GM12878 (cell line): ENCODE results near the gene PHACTR1. TPM values are rescaled to one million over a fixed set of nuclear protein-coding genes. Genes with fewer than 3 reads are reported as not detected.
A peak's percentile ranks its signal among the peaks of the same experiment; 100 is the strongest.

ENCODE experiments used
- ATAC-seq: fragments of 200-7000 bp; cut with Tn5 transposase; 3 replicates; pipeline ENCODE4 v1.9.1; 2020; ENCODE audit warnings: mild to moderate bottlenecking, moderate library complexity
- BruUV-seq: library from RNA; stranded (reverse); fragments of 400-500 nt; replicated peaks from 2 replicates; lab custom pipeline; 2021; lab: Mats Ljungman, UMichigan
- CTCF ChIA-PET: fragments of 300-600 bp; sonication (Branson Sonifier 250); formaldehyde crosslinking; extraction: SDS; loops from one replicate; lab custom pipeline; 2021; ENCODE audit warnings: inconsistent platforms; lab: Yijun Ruan, JAX
- POLR2A ChIA-PET: fragments of 350-600 bp; formaldehyde crosslinking; extraction: SDS; loops from one replicate; lab custom pipeline; 2021; ENCODE audit warnings: inconsistent platforms; lab: Charles Lee
- RAD21 ChIA-PET: fragments of 300-600 bp; sonication (Branson Sonifier 250); formaldehyde crosslinking; loops from one replicate; lab custom pipeline; 2023; ENCODE audit warnings: antibody characterized with exemption; ENCODE audit not compliant: unreplicated experiment; lab: Charles Lee
- SMC1A ChIA-PET: fragments of 300-600 bp; sonication (Branson Sonifier 250); formaldehyde crosslinking; loops from one replicate; lab custom pipeline; 2023; ENCODE audit not compliant: unreplicated experiment, uncharacterized antibody; lab: Charles Lee
- DNase-seq: peaks from one replicate; pipeline ENCODE4 v3.0.0-alpha.2; 2011; ENCODE audit warnings: low read depth, low spot score
- FAIRE-seq: peaks from 3 replicates; lab custom pipeline; 2011; peaks lifted over from hg19 to GRCh38; lab: Jason Lieb, UNC
- H2AFZ ChIP-seq: 2 replicates; pipeline ENCODE4 v1.6.0; 2011; ENCODE audit warnings: low read depth, low read length, control low read depth; ENCODE audit not compliant: control insufficient read depth
- H3K27ac ChIP-seq: 2 replicates; pipeline ENCODE4 v1.5.1; 2011; ENCODE audit warnings: control low read depth; ENCODE audit not compliant: control insufficient read depth, insufficient read depth
- H3K27me3 ChIP-seq, 2 experiments: replicated peaks in 1 of 2; 2 replicates each; pipeline versions ENCODE4 v1.6.0 to v1.6.1; 2011; ENCODE audit warnings: low read length in 1 of 2; ENCODE audit not compliant: control insufficient read depth in 2 of 2, insufficient read depth in 2 of 2
- H3K36me3 ChIP-seq, 2 experiments: 2 replicates each; pipeline ENCODE4 v1.5.1; 2011; ENCODE audit warnings: low read length in 1 of 2; ENCODE audit not compliant: control insufficient read depth in 2 of 2, insufficient read depth in 2 of 2
- H3K4me1 ChIP-seq: 2 replicates; pipeline ENCODE4 v1.6.1; 2011; ENCODE audit warnings: mild to moderate bottlenecking, low read length, moderate library complexity, mixed read lengths; ENCODE audit not compliant: control insufficient read depth, insufficient read depth
- H3K4me2 ChIP-seq: 2 replicates; pipeline ENCODE4 v1.6.0; 2011; ENCODE audit warnings: control low read depth; ENCODE audit not compliant: control insufficient read depth, insufficient read depth
- H3K4me3 ChIP-seq: fragments of 200-600 bp; sonication (generic); 2 replicates; pipeline ENCODE4 v1.5.1; 2016
- H3K79me2 ChIP-seq: 2 replicates; pipeline ENCODE4 v1.6.0; 2011; ENCODE audit warnings: low read length; ENCODE audit not compliant: control insufficient read depth, insufficient read depth
- H3K9ac ChIP-seq: 2 replicates; pipeline ENCODE4 v1.8.0; 2011; ENCODE audit warnings: low read length, control low read depth, mixed read lengths; ENCODE audit not compliant: control insufficient read depth, insufficient read depth
- H3K9me3 ChIP-seq: replicated peaks from 3 replicates; pipeline ENCODE4 v1.5.1; 2011; ENCODE audit warnings: mild to moderate bottlenecking, low read length; ENCODE audit not compliant: control insufficient read depth, insufficient read depth
- H4K20me1 ChIP-seq: 2 replicates; pipeline ENCODE4 v1.6.0; 2011; ENCODE audit not compliant: control insufficient read depth, insufficient read depth
- CTCF ChIP-seq, 3 experiments: IDR thresholded peaks in 2 of 3; conservative IDR thresholded peaks in 1 of 3; 2 replicates each; pipeline ENCODE4 v1.5.1; 2011; ENCODE audit warnings: low read depth in 3 of 3, low read length in 3 of 3, mild to moderate bottlenecking in 3 of 3, control low read depth in 2 of 3, moderate library complexity in 2 of 3, inconsistent platforms in 1 of 3, mixed read lengths in 1 of 3; ENCODE audit not compliant: control insufficient read depth in 2 of 3, insufficient read depth in 1 of 3; ENCODE audit errors: extremely low read depth in 1 of 3
- TCF12 ChIP-seq: IDR thresholded peaks from 2 replicates; pipeline ENCODE4 v1.6.1; 2011; ENCODE audit warnings: low read depth, mild to moderate bottlenecking, low read length
- YY1 ChIP-seq: IDR thresholded peaks from 2 replicates; pipeline ENCODE4 v1.6.1; 2011; ENCODE audit warnings: low read depth, mild to moderate bottlenecking, low read length
- WGBS: methylation state at CpG from one replicate; pipeline ENCODE4 v1.1.6; 2016; ENCODE audit warnings: low lambda C conversion rate; ENCODE audit not compliant: insufficient replicate concordance, insufficient coverage; ENCODE audit errors: missing lambda C conversion rate; 5-methylcytosine and 5-hydroxymethylcytosine counted together
- in situ Hi-C: fragments of 300-500 bp; cut with MboI; formaldehyde crosslinking; loops from 9 replicates; pipeline ENCODE4 v1.14.3; 2018; ENCODE audit warnings: mixed read lengths
- intact Hi-C: fragments of 100-400 bp; cut with micrococcal nuclease; formaldehyde crosslinking; loops from one replicate; pipeline ENCODE4 v1.14.2; 2022; ENCODE audit not compliant: unreplicated experiment
- polyA plus RNA-seq, 11 experiments: library from polyadenylated mRNA; depleted of rRNA in 4 of 11; unstranded in 6 of 11; stranded (reverse) in 5 of 11; fragments of >200 nt; fragmentation: Nextera tagmentation in 4 of 11; fragmentation: Illumina TruSeq in 1 of 11; extraction: Ambion mirVana in 4 of 11; extraction: Trizol in 1 of 11; gene quantifications; 1 replicate in 1 of 11; 2 replicates in 10 of 11; pipeline versions ENCODE4 v1.2.1 to v1.2.3, GENCODE V29; 2011 to 2016; ENCODE audit warnings: inconsistent platforms in 2 of 11, missing spikeins in 2 of 11, low read depth in 1 of 11
- total RNA-seq, 4 experiments: library from RNA; depleted of rRNA in 3 of 4; stranded (reverse); fragments of >200 nt in 3 of 4; fragmentation: Illumina TruSeq in 1 of 4; extraction: Trizol in 1 of 4; gene quantifications; 2 replicates each; pipeline versions ENCODE4 v1.2.1 to v1.2.3, GENCODE V29; 2013 to 2021
- TF ChIP-seq, protein P1 (sequence below): IDR thresholded peaks from 2 replicates; pipeline ENCODE4 v1.6.1; 2012; ENCODE audit warnings: low read depth, low read length, improper control_type of control experiment

The PHACTR1 gene
- total and polyA plus RNA-seq, 10 of the 15 experiments (the other 5 are each of a cell fraction or from before 2014, with no cell fraction given): 34.2 to 94.6 (median 62.3) TPM

DNA sequence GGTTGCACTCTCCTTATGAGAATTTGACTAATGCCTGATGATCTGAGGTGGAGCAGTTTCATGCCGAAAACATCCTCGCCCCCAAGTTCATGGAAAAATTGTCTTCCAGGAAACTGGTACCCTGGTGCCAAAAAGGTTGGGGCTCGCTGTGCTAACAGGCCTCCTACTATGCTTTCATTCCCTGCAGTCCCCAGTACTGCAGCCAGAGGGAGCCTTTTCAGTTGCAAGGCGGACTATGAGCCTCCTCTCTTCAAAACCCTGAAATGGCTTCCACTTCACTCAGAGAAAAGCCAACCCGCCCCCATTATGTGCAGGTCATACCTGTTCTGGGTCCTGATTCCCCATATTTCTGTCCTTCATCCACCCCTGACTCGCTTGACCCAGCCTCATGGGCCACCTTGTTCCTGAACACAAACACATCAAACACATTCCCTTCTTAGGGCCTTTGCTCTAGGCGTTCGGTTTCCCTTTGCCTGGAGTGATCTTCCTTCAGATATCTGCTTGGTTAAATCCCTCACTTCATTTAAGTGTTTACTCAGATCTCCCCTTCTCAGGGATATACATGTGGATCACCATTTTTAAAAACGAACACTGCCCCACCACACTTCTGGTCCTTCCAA lies 173.7 kb downstream of the PHACTR1 start:
- H2AFZ ChIP-seq: no peak overlapping the region
- no peak overlapping the region for H3K27ac ChIP-seq
- H3K4me1 ChIP-seq: no peaks in the 10 kb centered on the region
- 38% methylated on average over 9 of the region's 9 CpGs for WGBS
- BruUV-seq: no TSS peak
- H3K9ac ChIP-seq: no peak overlapping the region
- TF ChIP-seq CTCF (IDR thresholded peaks at IDR 0.05 in 2 of 3, conservative IDR thresholded peaks at IDR 0.05 in 1 of 3; ENCODE audit: control insufficient read depth in 2 of 3, extremely low read depth in 1 of 3, insufficient read depth in 1 of 3, low read depth in 3 of 3, low read length in 3 of 3): peak; percentile 32 to 64 (median 55)
- TF ChIP-seq, protein P1, sequence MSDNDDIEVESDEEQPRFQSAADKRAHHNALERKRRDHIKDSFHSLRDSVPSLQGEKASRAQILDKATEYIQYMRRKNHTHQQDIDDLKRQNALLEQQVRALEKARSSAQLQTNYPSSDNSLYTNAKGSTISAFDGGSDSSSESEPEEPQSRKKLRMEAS: no peak
- TF ChIP-seq TCF12: no peak
- TF ChIP-seq YY1: 0 out of 2 replicates have a peak, but pooled peaks have one; percentile 38
- DNase-seq: no peak
- POLR2A ChIA-PET: no interaction called here
- no peaks in the 10 kb centered on the region for H3K36me3 ChIP-seq
- H3K4me3 ChIP-seq: no peak overlapping the region
- FAIRE-seq: no peak
- in situ Hi-C loops: loop anchor here (10.0 kb wide), 1 partner anchor 1305 kb away; no protein-coding TSS in a partner anchor
- RAD21 ChIA-PET: no interaction called here
- peak; percentile 65 for ATAC-seq
- no peaks in the 10 kb centered on the region; a peak in 2 of 4 replicates for H3K27me3 ChIP-seq
- SMC1A ChIA-PET: no interaction called here
- intact Hi-C loops: loop anchor here (5.0 kb wide), 1 partner anchor 598 kb away; the partner anchor contains the start of gene EDN1
- CTCF ChIA-PET: interaction anchor here (1.0 kb wide), 1 partner anchor 165 kb away, joined by 3 read pairs; no protein-coding TSS in a partner anchor
- H3K79me2 ChIP-seq: no peaks in the 10 kb centered on the region
- no peaks in the 10 kb centered on the region for H4K20me1 ChIP-seq
- no peak overlapping the region for H3K4me2 ChIP-seq
- peaks cover 2% of the 10 kb centered on the region for H3K9me3 ChIP-seq
